Fibroblast of villous mesenchyme (primary cell): ENCODE results near the gene GOT1. TPM values are rescaled to one million over a fixed set of nuclear protein-coding genes. Genes with fewer than 3 reads are reported as not detected.

ENCODE experiments used
- DNase-seq: peaks from one replicate; pipeline ENCODE4 v3.0.0-alpha.2; 2010; ENCODE audit warnings: low read depth
- H3K4me3 ChIP-seq: 2 replicates; pipeline ENCODE4 v1.5.1; 2011; ENCODE audit warnings: low read depth, mild to moderate bottlenecking, low read length
- total RNA-seq: library from RNA; depleted of rRNA; stranded (reverse); fragments of >200 nt; gene quantifications from 2 replicates; pipeline ENCODE4 v1.2.3, GENCODE V29; 2012
- TF ChIP-seq, protein P1 (sequence below): IDR thresholded peaks from 2 replicates; pipeline ENCODE4 v1.5.1; 2012; ENCODE audit warnings: low read depth, mild to moderate bottlenecking, low read length; ENCODE audit not compliant: insufficient read depth

Gene GOT1
- total RNA-seq, 1 donor: 27.2 TPM

DNA sequence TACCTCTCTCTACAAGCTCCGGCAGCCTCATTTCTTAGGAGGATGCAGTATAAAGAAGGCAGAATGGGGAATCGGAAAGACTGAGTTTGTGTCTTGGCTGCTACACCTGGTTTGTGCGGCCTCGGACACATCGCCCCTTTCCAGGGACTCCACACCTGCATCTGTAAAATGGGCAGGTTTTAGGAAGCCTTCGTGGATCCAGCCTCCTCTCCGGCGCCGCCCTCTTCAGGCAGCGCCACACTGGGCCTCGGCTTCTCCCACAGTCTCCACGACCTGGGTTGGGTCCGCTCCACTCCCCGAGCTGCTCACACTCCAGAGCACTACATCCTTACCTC lies 341 bp downstream of the GOT1 start:
- TF ChIP-seq, protein P1, sequence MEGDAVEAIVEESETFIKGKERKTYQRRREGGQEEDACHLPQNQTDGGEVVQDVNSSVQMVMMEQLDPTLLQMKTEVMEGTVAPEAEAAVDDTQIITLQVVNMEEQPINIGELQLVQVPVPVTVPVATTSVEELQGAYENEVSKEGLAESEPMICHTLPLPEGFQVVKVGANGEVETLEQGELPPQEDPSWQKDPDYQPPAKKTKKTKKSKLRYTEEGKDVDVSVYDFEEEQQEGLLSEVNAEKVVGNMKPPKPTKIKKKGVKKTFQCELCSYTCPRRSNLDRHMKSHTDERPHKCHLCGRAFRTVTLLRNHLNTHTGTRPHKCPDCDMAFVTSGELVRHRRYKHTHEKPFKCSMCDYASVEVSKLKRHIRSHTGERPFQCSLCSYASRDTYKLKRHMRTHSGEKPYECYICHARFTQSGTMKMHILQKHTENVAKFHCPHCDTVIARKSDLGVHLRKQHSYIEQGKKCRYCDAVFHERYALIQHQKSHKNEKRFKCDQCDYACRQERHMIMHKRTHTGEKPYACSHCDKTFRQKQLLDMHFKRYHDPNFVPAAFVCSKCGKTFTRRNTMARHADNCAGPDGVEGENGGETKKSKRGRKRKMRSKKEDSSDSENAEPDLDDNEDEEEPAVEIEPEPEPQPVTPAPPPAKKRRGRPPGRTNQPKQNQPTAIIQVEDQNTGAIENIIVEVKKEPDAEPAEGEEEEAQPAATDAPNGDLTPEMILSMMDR: no peak
- H3K4me3 ChIP-seq: peak overlapping the region; percentile 99
- DNase-seq: no peak

DNA sequence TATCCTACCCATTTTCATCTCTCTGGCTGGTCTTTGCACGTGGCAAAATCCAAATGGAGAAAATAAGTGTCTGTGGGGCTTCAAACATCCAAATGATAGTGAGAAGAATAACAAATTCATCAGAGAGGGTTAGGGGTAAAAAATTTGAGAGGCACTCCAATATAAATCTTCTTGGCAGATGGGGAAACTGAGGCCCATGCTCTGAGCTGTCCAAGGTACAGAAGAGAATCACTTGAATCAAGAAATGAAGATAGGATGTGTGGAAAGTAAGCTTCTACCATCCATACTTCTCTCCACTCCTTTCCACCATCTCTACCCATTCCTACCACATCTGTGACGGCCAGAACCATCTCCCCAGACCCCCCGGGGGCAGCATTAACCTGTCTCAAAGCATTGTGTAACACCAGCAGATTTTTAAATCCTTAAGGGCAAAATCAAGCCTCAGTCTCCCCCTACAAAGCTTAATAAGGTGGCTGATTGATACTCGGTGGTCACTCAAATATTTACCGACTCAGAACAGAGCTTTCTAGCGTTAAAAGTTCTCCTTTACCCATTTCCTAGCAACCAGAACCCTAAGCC lies 818 bp downstream of the GOT1 start:
- TF ChIP-seq, protein P1: no peak
- H3K4me3 ChIP-seq: peak overlapping the region; percentile 99
- DNase-seq: no peak

DNA sequence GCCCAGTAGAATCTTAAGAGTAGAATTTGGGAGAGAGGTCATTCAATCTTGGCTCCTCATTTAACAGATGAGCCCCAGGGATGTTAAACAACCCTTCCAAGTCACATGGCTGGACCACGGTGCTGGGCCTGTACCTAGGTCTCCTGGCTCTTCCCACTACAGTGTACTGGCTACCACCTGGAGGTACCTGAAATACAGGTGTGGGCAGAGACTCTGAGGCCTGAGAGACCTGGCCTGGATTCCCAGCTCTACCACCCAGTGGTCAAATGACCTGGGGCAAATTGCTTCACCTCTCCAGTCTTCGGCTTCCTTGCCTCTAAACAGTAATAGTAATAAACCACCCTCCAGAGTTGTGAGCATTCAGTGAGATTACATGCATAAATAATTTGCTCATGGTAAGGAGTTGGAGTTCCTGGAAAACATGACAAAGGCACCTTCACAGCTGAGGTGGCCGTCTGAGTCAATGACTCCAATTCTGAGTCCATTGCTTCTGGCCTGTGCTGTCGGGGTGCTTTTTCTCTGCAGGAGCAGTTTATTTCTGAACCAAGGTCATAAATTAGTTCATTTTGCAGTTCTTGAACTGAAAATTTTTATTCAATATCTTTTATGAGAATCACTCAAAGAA lies 2.7 kb downstream of the GOT1 start:
- no peak overlapping the region for H3K4me3 ChIP-seq
- no peak for DNase-seq
- TF ChIP-seq, protein P1: no peak

DNA sequence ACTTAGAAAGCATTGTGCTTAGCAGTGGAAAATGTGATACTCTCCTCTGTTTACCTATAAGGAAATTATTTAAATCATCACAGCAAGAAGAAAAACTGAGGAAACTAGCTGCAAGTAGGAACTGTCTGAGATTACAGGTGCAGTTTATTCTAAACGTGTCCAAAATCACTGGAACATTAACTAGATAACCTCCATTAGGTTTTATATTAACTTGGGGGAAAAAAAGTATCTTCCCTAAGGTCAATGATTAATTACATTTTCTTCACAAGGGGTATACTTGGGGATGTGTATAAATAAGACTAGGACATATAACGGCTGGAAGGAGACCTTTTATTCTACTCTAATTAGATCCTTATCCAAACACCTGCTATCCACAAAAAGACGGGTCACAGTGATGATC lies 3.7 kb downstream of the GOT1 start:
- DNase-seq: no peak
- TF ChIP-seq, protein P1: no peak

DNA sequence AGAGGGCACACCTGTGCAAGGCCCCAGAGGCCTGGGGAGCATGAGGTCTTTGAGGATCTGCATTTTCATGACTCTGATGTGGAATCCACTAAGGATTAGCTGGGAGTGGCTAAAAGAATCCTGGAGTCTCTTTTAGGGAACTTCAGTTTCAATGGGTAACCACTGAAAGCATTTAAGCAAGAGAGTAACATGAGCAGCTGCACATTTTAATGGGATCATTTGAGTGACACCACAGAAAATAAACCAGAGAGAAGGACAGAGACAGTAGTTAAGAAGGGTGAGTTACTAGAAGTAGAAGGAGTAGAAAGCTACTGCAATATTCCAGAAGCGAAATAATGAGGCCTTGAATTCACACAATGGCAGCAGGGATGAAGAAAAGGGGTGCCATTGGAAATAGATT lies 5.2 kb downstream of the GOT1 start:
- TF ChIP-seq, protein P1: no peak
- DNase-seq: no peak
- no peak overlapping the region for H3K4me3 ChIP-seq

More for the DNA sequence above, 3.7 kb downstream of the GOT1 start:
- no peak overlapping the region for H3K4me3 ChIP-seq

DNA sequence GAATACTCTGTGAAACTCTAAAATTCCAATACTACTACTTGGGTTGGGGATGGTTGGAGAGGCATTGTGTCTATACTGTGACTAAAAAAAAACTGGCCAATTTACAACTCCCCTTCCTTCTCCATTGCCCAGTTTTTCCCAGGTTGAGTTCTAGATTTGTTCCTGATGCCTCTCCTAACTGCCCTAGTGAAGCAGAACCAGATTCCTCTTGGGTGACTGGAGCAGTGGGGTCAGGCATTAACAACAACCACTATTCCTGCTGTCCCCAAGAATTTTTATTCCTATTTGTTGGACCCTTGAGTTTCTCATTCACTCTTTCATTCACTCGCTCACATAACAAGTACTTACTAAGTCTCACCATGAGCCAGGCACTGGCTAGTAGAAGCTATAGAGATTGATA lies 5.8 kb downstream of the GOT1 start:
- TF ChIP-seq, protein P1: no peak
- H3K4me3 ChIP-seq: no peak overlapping the region
- no peak for DNase-seq
